ENCODE results near the gene SLA2.

- TF ChIP-seq CTCF (IDR thresholded peaks at IDR 0.05) (no peak), SMC3 (IDR thresholded peaks at IDR 0.05; ENCODE audit: low read depth, low read length) (no peak), EZH2phosphoT487 (IDR thresholded peaks at IDR 0.05; ENCODE audit: borderline replicate concordance, low read depth) (no peak), RCOR1 (IDR thresholded peaks at IDR 0.05; ENCODE audit: low read length) (no peak), NRF1 (IDR thresholded peaks at IDR 0.05; ENCODE audit: low read depth, low read length) (no peak), USF2 (IDR thresholded peaks at IDR 0.05; ENCODE audit: borderline replicate concordance, low read depth, low read length) (no peak), TAF1 (IDR thresholded peaks at IDR 0.05; ENCODE audit: borderline replicate concordance, low read depth, low read length) (no peak), POLR2AphosphoS5 (IDR thresholded peaks at IDR 0.05; ENCODE audit: low read depth, low read length) (no peak), JUND (IDR thresholded peaks at IDR 0.05) (no peak)
Measured at GRCh38 chr20:36579996-36580545, 65.9 kb downstream of the SLA2 start.
